Measurements from ENCODE around the gene NEK6.

Gene NEK6

GRCh38 chr9:124265551-124265950, 7.8 kb downstream of the NEK6 start:
- Histone ChIP-seq H4K8ac (ENCODE audit: low read length) (no peak overlapping the region), H3K9ac (ENCODE audit: low read length) (no peak overlapping the region), H3K27ac (ENCODE audit: low read length, poor library complexity, severe bottlenecking) (no peak overlapping the region), H4K91ac (ENCODE audit: low read length) (no peak overlapping the region), H2AFZ (ENCODE audit: low read depth, low read length) (no peak overlapping the region), H2BK15ac (ENCODE audit: low read depth, poor library complexity, severe bottlenecking) (no peak overlapping the region), H3K27me3 (ENCODE audit: control insufficient read depth in 1 of 2, insufficient read depth in 1 of 2, low read length in 2 of 2) (no peaks in the 10 kb centered on the region), H3K4ac (ENCODE audit: low read depth in 1 of 2, low read length in 2 of 2) (no peak overlapping the region), H3K14ac (ENCODE audit: low read length in 2 of 2) (no peak overlapping the region), H2AK5ac (ENCODE audit: low read length, severe bottlenecking) (peak overlapping the region; percentile 5), H3K9me3 (ENCODE audit: control insufficient read depth, low read length) (no peaks in the 10 kb centered on the region), H3K4me3 (ENCODE audit: insufficient read depth in 1 of 2, low read depth in 1 of 2, low read length in 2 of 2) (no peak overlapping the region), H3K18ac (ENCODE audit: low read depth in 1 of 2, low read length in 2 of 2) (peak overlapping the region in 1 of 2 experiments; percentile 37), H2BK120ac (ENCODE audit: low read depth, low read length) (no peak overlapping the region), H3K36me3 (ENCODE audit: control insufficient read depth in 1 of 2, insufficient read depth in 2 of 2, low read depth in 1 of 2, low read length in 2 of 2) (peaks cover 41 to 63% of the 10 kb centered on the region in 2 experiments), H3K4me2 (ENCODE audit: low read length, poor library complexity, severe bottlenecking) (no peak overlapping the region), H2BK5ac (ENCODE audit: low read depth, low read length, poor library complexity, severe bottlenecking) (no peak overlapping the region), H3K23ac (ENCODE audit: low read length in 2 of 2) (no peak overlapping the region), H3K4me1 (ENCODE audit: control insufficient read depth, insufficient read depth, low read depth, low read length) (peaks cover 72% of the 10 kb centered on the region), H3K79me1 (replicated peaks; ENCODE audit: low read length, poor library complexity, severe bottlenecking) (no peaks in the 10 kb centered on the region), H2BK12ac (ENCODE audit: low read length in 2 of 2) (peak overlapping the region in 1 of 2 experiments; percentile 20)
- no peak for DNase-seq
- 94% methylated on average over 7 of the region's 7 CpGs for WGBS

GRCh38 chr9:124266139-124266825, 8.5 kb downstream of the NEK6 start:
- Histone ChIP-seq H3K27ac (ENCODE audit: low read length, poor library complexity, severe bottlenecking) (peak overlapping the region; percentile 88), H3K4ac (ENCODE audit: low read depth in 1 of 2, low read length in 2 of 2) (peak overlapping the region in 1 of 2 experiments; percentile 55), H2BK5ac (ENCODE audit: low read depth, low read length, poor library complexity, severe bottlenecking) (peak overlapping the region; percentile 3), H3K4me1 (ENCODE audit: control insufficient read depth, insufficient read depth, low read depth, low read length) (peaks cover 74% of the 10 kb centered on the region), H3K79me1 (replicated peaks; ENCODE audit: low read length, poor library complexity, severe bottlenecking) (no peaks in the 10 kb centered on the region), H2AFZ (ENCODE audit: low read depth, low read length) (no peak overlapping the region), H2BK12ac (ENCODE audit: low read length in 2 of 2) (peak overlapping the region in 1 of 2 experiments; percentile 74), H2BK15ac (ENCODE audit: low read depth, poor library complexity, severe bottlenecking) (peak overlapping the region; percentile 37), H3K18ac (ENCODE audit: low read depth in 1 of 2, low read length in 2 of 2) (peak overlapping the region; percentile 82 to 86), H3K9me3 (ENCODE audit: control insufficient read depth, low read length) (no peaks in the 10 kb centered on the region), H3K9ac (ENCODE audit: low read length) (no peak overlapping the region), H2AK5ac (ENCODE audit: low read length, severe bottlenecking) (peak overlapping the region; percentile 5), H4K91ac (ENCODE audit: low read length) (peak overlapping the region; percentile 76), H4K8ac (ENCODE audit: low read length) (peak overlapping the region; percentile 8), H3K14ac (ENCODE audit: low read length in 2 of 2) (peak overlapping the region in 1 of 2 experiments; percentile 76), H3K4me2 (ENCODE audit: low read length, poor library complexity, severe bottlenecking) (no peak overlapping the region), H2BK120ac (ENCODE audit: low read depth, low read length) (no peak overlapping the region), H3K23ac (ENCODE audit: low read length in 2 of 2) (no peak overlapping the region), H3K36me3 (ENCODE audit: control insufficient read depth in 1 of 2, insufficient read depth in 2 of 2, low read depth in 1 of 2, low read length in 2 of 2) (peaks cover 48 to 68% of the 10 kb centered on the region in 2 experiments), H3K27me3 (ENCODE audit: control insufficient read depth in 1 of 2, insufficient read depth in 1 of 2, low read length in 2 of 2) (no peaks in the 10 kb centered on the region), H3K4me3 (ENCODE audit: insufficient read depth in 1 of 2, low read depth in 1 of 2, low read length in 2 of 2) (no peak overlapping the region)
- WGBS, result 56% methylated on average over 13 of the region's 13 CpGs
- DNase-seq, result peak; percentile 74

- H3K14ac ChIP-seq (ENCODE audit: low read length in 2 of 2), result no peak overlapping the region
- H2BK15ac ChIP-seq (ENCODE audit: low read depth, poor library complexity, severe bottlenecking), result no peak overlapping the region
- H3K79me1 ChIP-seq (replicated peaks; ENCODE audit: low read length, poor library complexity, severe bottlenecking), result no peaks in the 10 kb centered on the region
- WGBS, result no CpG with 5 or more reads among the region's 2 CpGs
- H2BK12ac ChIP-seq (ENCODE audit: low read length in 2 of 2), result no peak overlapping the region
- H3K36me3 ChIP-seq (ENCODE audit: control insufficient read depth in 1 of 2, insufficient read depth in 2 of 2, low read depth in 1 of 2, low read length in 2 of 2), result peaks cover 53 to 73% of the 10 kb centered on the region in 2 experiments
- H3K9ac ChIP-seq (ENCODE audit: low read length), result no peak overlapping the region
- H3K4ac ChIP-seq (ENCODE audit: low read depth in 1 of 2, low read length in 2 of 2), result peak overlapping the region; percentile 91 to 94
- H3K27ac ChIP-seq (ENCODE audit: low read length, poor library complexity, severe bottlenecking), result peak overlapping the region; percentile 88
- DNase-seq, result no peak
- no peaks in the 10 kb centered on the region for H3K9me3 ChIP-seq (ENCODE audit: control insufficient read depth, low read length)
- no peak overlapping the region for H3K4me3 ChIP-seq (ENCODE audit: insufficient read depth in 1 of 2, low read depth in 1 of 2, low read length in 2 of 2)
- H3K4me2 ChIP-seq (ENCODE audit: low read length, poor library complexity, severe bottlenecking), result no peak overlapping the region
- H2AK5ac ChIP-seq (ENCODE audit: low read length, severe bottlenecking), result peak overlapping the region; percentile 89
- peak overlapping the region; percentile 3 for H2BK5ac ChIP-seq (ENCODE audit: low read depth, low read length, poor library complexity, severe bottlenecking)
- no peak overlapping the region for H2AFZ ChIP-seq (ENCODE audit: low read depth, low read length)
- peak overlapping the region; percentile 85 for H4K8ac ChIP-seq (ENCODE audit: low read length)
- peak overlapping the region; percentile 88 for H4K91ac ChIP-seq (ENCODE audit: low read length)
- H3K27me3 ChIP-seq (ENCODE audit: control insufficient read depth in 1 of 2, insufficient read depth in 1 of 2, low read length in 2 of 2), result no peaks in the 10 kb centered on the region
- peak overlapping the region; percentile 89 to 93 for H3K18ac ChIP-seq (ENCODE audit: low read depth in 1 of 2, low read length in 2 of 2)
- H3K23ac ChIP-seq (ENCODE audit: low read length in 2 of 2), result no peak overlapping the region
- peak overlapping the region; percentile 66 for H2BK120ac ChIP-seq (ENCODE audit: low read depth, low read length)
- H3K4me1 ChIP-seq (ENCODE audit: control insufficient read depth, insufficient read depth, low read depth, low read length), result peaks cover 76% of the 10 kb centered on the region
Measured at GRCh38 chr9:124266826-124267201, 9.1 kb downstream of the NEK6 start.

GRCh38 chr9:124267271-124267807, 9.6 kb downstream of the NEK6 start:
- peaks cover 76% of the 10 kb centered on the region for H3K4me1 ChIP-seq (ENCODE audit: control insufficient read depth, insufficient read depth, low read depth, low read length)
- DNase-seq, result peak; percentile 77
- H3K23ac ChIP-seq (ENCODE audit: low read length in 2 of 2), result peak overlapping the region in 1 of 2 experiments; percentile 14
- peak overlapping the region; percentile 19 for H2BK5ac ChIP-seq (ENCODE audit: low read depth, low read length, poor library complexity, severe bottlenecking)
- peak overlapping the region; percentile 55 for H2BK15ac ChIP-seq (ENCODE audit: low read depth, poor library complexity, severe bottlenecking)
- no peak overlapping the region for H3K9ac ChIP-seq (ENCODE audit: low read length)
- no peak overlapping the region for H3K4me3 ChIP-seq (ENCODE audit: insufficient read depth in 1 of 2, low read depth in 1 of 2, low read length in 2 of 2)
- H3K4ac ChIP-seq (ENCODE audit: low read depth in 1 of 2, low read length in 2 of 2), result peak overlapping the region; percentile 91 to 94
- H4K91ac ChIP-seq (ENCODE audit: low read length), result peak overlapping the region; percentile 88
- no peaks in the 10 kb centered on the region for H3K79me1 ChIP-seq (replicated peaks; ENCODE audit: low read length, poor library complexity, severe bottlenecking)
- no peaks in the 10 kb centered on the region for H3K9me3 ChIP-seq (ENCODE audit: control insufficient read depth, low read length)
- H2AK5ac ChIP-seq (ENCODE audit: low read length, severe bottlenecking), result peak overlapping the region; percentile 89
- H3K36me3 ChIP-seq (ENCODE audit: control insufficient read depth in 1 of 2, insufficient read depth in 2 of 2, low read depth in 1 of 2, low read length in 2 of 2), result peaks cover 58 to 78% of the 10 kb centered on the region in 2 experiments
- peak overlapping the region in 1 of 2 experiments; percentile 63 for H3K14ac ChIP-seq (ENCODE audit: low read length in 2 of 2)
- peak overlapping the region; percentile 89 to 93 for H3K18ac ChIP-seq (ENCODE audit: low read depth in 1 of 2, low read length in 2 of 2)
- 28% methylated on average over 13 of the region's 15 CpGs for WGBS
- peak overlapping the region; percentile 85 for H4K8ac ChIP-seq (ENCODE audit: low read length)
- peak overlapping the region; percentile 71 to 78 for H2BK12ac ChIP-seq (ENCODE audit: low read length in 2 of 2)
- peak overlapping the region; percentile 88 for H3K27ac ChIP-seq (ENCODE audit: low read length, poor library complexity, severe bottlenecking)
- H2AFZ ChIP-seq (ENCODE audit: low read depth, low read length), result no peak overlapping the region
- H3K27me3 ChIP-seq (ENCODE audit: control insufficient read depth in 1 of 2, insufficient read depth in 1 of 2, low read length in 2 of 2), result no peaks in the 10 kb centered on the region
- peak overlapping the region; percentile 66 for H2BK120ac ChIP-seq (ENCODE audit: low read depth, low read length)
- no peak overlapping the region for H3K4me2 ChIP-seq (ENCODE audit: low read length, poor library complexity, severe bottlenecking)

All from mesenchymal stem cell (in vitro differentiated cells and primary cell).